ENCODE data around the gene HPCAL1. TPM values are rescaled to one million over a fixed set of nuclear protein-coding genes. Genes with fewer than 3 reads are reported as not detected.

HPCAL1 gene
- total and polyA plus RNA-seq, 7 experiments from 2014 or later, result 44.9 to 137 (median 89.2) TPM

DNA sequence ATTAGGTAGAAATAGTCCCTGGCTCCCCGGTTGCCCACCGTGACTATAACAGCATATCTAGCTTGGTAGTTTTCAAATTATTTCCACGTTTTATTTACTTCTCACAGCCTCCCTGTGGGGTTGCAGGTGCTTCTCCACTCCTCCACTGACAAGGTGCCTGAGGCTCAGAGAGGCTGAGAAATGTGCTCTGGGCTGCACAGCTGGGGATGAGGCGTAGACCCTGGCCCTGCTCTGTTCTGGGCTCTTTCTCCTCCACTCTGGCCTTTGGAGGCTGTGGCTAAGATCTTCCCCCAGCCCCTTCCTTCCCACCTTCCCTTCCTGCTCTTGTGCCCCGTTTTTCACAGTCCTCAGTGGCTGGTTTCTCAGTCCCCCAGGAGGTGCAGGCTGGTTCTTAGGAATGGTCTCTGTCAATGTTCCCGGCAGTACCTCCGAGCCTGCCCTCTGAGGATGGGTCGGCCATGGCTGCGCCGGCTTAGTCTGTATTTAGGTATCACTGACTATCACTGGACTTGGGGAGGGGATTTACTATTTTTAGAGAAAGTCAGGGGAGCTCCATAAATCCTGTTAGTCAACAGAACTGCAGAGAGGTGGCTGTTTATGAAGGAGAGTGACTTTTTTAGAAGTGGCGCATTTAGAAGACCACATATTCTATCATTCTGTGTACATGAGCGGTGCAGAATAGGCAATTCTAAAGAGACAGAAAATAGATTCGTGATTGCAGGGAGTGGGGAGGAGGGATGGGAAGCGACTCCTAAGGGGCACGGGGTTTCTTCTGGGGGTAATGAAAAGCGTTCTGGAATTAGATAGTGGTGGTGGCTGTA lies 35.0 kb downstream of the HPCAL1 start:
- ATAC-seq (no peak), DNase-seq (no peak)
- Mint-ChIP-seq H3K4me1 (peaks cover 23 to 89% (median 80%) of the 10 kb centered on the region in 7 donors), H3K9me3 (peaks cover 0 to 5% (median 0%) of the 10 kb centered on the region in 11 donors), H3K4me3 (peak overlapping the region in 2 of 10 donors; percentile 24 to 30), H3K36me3 (peaks cover 0 to 27% (median 24%) of the 10 kb centered on the region in 5 donors), H3K27ac (peak overlapping the region in 4 of 9 donors; percentile 44 to 63 (median 50)), H3K27me3 (no peaks in the 10 kb centered on the region)
- Histone ChIP-seq H3K9me3 (ENCODE audit: control insufficient read depth in 2 of 3, low read length in 3 of 3) (peaks cover 0 to 6% (median 5%) of the 10 kb centered on the region in 3 experiments), H3K27me3 (ENCODE audit: control insufficient read depth in 2 of 2, insufficient read depth in 2 of 2, low read length in 2 of 2) (no peaks in the 10 kb centered on the region), H3K27ac (ENCODE audit: low read depth, low read length) (no peak overlapping the region), H3K4me1 (ENCODE audit: control insufficient read depth in 2 of 2, insufficient read depth in 2 of 2, low read length in 2 of 2) (peaks cover 10 to 36% of the 10 kb centered on the region in 2 donors), H3K36me3 (ENCODE audit: control insufficient read depth in 2 of 3, insufficient read depth in 3 of 3, low read length in 3 of 3) (peaks cover 0 to 6% (median 0%) of the 10 kb centered on the region in 3 experiments), H3K4me3 (ENCODE audit: low read length) (no peak overlapping the region)
- POLR2A ChIA-PET, result interaction anchor here (2.8 kb wide), 1 partner anchor 34 kb away, joined by 10 read pairs; the partner anchor contains the start of gene HPCAL1
- CTCF ChIA-PET, result interaction anchor here (1.0 kb wide), 1 partner anchor 34 kb away, joined by 3 read pairs; no protein-coding TSS in a partner anchor
- intact Hi-C loops (cut with micrococcal nuclease), result loop anchor here in 1 of 2 donors (10.0 kb wide), 1 partner anchor 213 kb away; the partner anchor contains the start of gene RRM2

DNA sequence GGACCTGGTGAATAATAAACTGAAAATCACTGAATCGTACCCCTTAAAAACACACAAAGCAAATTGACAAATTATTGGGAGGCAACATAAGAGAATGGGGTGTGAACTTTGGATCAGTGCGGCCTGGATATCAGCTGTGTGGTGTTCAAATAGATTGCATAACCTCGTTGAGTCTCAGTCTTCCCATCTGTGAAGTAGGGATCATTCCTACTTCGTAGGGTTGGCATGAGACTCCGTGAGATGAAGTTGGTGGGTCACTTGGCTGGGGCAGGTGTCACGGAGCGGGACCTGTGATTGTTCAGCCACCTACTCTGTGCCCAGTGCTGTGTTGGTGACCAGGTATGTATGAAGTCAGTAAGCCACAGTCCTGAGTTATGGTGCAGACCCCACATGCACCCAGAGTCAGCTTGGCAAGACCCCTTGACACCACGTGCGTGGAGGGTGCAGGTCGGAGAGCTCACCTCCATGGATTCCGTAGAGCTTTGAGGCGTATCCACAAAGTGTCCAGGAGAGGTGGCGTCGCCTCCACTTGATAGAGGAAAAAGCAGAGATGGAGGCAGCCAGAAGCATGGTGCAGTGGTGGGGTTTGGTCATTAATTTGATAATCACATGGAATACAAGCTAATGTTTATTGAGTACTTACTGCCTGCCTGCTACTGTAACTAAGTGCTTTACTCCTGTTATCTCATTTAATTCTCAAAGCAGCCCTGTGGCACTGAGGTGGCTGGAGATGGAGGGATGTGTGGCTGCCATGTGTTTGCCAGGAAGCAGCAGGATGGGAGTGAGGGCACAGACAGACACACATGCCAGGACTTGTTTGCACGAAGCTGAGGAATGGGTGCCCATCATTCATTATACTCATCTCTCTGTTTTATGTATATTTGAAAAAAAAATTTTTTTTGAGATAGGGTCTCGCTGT lies 35.8 kb downstream of the HPCAL1 start:
- peaks cover 0 to 26% (median 24%) of the 10 kb centered on the region in 5 donors for H3K36me3 Mint-ChIP-seq
- peak overlapping the region in 8 of 10 donors; percentile 11 to 62 (median 36) for H3K4me3 Mint-ChIP-seq
- CTCF ChIA-PET, result interaction anchor here (0.6 kb wide), 1 partner anchor 14 kb away, joined by 5 read pairs; no protein-coding TSS in a partner anchor
- Histone ChIP-seq H3K27me3 (ENCODE audit: control insufficient read depth in 2 of 2, insufficient read depth in 2 of 2, low read length in 2 of 2) (no peaks in the 10 kb centered on the region), H3K4me1 (ENCODE audit: control insufficient read depth in 2 of 2, insufficient read depth in 2 of 2, low read length in 2 of 2) (peaks cover 10 to 34% of the 10 kb centered on the region in 2 donors), H3K9me3 (ENCODE audit: control insufficient read depth in 2 of 3, low read length in 3 of 3) (peaks cover 0 to 6% (median 5%) of the 10 kb centered on the region in 3 experiments), H3K27ac (ENCODE audit: low read depth, low read length) (no peak overlapping the region), H3K4me3 (ENCODE audit: low read length) (no peak overlapping the region), H3K36me3 (ENCODE audit: control insufficient read depth in 2 of 3, insufficient read depth in 3 of 3, low read length in 3 of 3) (peaks cover 0 to 6% (median 0%) of the 10 kb centered on the region in 3 experiments)
- H3K27me3 Mint-ChIP-seq, result no peaks in the 10 kb centered on the region
- ATAC-seq (no peak), DNase-seq (no peak)
- H3K9me3 Mint-ChIP-seq, result peaks cover 0 to 5% (median 0%) of the 10 kb centered on the region in 11 donors
- POLR2A ChIA-PET, result interaction anchor here (0.5 to 2.8 kb wide), 2 partner anchors 35 to 93 kb away, joined by 3 to 10 read pairs; partner anchors contain the start of gene HPCAL1
- peak overlapping the region in 4 of 9 donors; percentile 30 to 86 (median 54) for H3K27ac Mint-ChIP-seq
- peaks cover 20 to 89% (median 80%) of the 10 kb centered on the region in 7 donors for H3K4me1 Mint-ChIP-seq
- intact Hi-C loops (cut with micrococcal nuclease), result loop anchor here in 1 of 2 donors (10.0 kb wide), 1 partner anchor 214 kb away; the partner anchor contains the start of gene RRM2

DNA sequence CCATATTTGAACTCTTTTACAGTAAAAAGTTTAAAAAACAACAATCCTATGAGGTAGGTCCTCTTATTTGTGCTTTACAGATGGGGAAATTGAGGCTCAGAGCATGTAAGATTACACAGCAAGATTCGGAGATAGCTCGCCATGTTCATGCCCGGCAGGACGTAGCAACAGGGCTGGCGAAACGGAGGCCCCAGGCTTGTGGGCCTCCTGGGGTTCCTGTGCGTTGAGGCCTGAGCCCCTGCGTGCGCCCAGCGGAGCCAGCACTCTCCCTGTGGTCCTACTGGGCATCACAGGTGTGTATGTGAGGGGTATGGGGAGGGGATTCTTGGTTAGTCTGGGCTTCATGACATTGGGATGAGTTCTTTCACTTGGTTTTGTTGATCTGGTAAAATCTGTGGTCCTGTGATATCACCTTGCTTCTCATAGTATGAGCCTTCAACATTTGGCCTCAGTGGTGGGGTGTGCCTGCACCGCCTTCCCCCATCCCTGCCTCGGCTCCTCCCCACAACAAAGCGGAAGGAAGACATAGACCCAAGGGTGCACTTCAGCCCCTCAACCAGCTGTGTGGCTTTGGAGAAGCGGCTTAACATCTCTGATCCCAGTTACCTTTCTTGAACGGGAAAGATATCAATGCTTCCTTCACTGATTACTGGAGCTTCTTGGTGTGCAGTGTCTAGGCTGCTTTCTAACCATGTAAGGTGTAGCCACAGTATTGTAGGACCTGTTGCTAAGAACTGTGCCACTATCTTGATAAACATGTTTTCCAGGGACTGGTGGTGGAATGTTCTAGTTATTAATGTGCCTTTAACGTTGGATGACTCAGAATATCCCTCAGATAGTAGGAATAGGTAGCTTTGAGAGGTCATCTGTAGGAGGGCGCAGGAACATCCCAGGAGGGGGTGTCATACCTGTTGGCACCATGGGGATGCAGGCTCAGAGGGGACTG lies 37.2 kb downstream of the HPCAL1 start:
- no peak overlapping the region for H3K27ac ChIP-seq (ENCODE audit: low read depth, low read length)
- ATAC-seq, result no peak
- H3K4me3 ChIP-seq (ENCODE audit: low read length), result no peak overlapping the region
- no peaks in the 10 kb centered on the region for H3K27me3 Mint-ChIP-seq
- H3K4me3 Mint-ChIP-seq, result peak overlapping the region in 8 of 10 donors; percentile 32 to 76 (median 55)
- H3K9me3 ChIP-seq (ENCODE audit: control insufficient read depth in 2 of 3, low read length in 3 of 3), result peaks cover 0 to 5% (median 4%) of the 10 kb centered on the region in 3 experiments
- peaks cover 0 to 6% (median 0%) of the 10 kb centered on the region in 3 experiments for H3K36me3 ChIP-seq (ENCODE audit: control insufficient read depth in 2 of 3, insufficient read depth in 3 of 3, low read length in 3 of 3)
- peaks cover 0 to 3% (median 0%) of the 10 kb centered on the region in 11 donors for H3K9me3 Mint-ChIP-seq
- no peaks in the 10 kb centered on the region for H3K27me3 ChIP-seq (ENCODE audit: control insufficient read depth in 2 of 2, insufficient read depth in 2 of 2, low read length in 2 of 2)
- H3K36me3 Mint-ChIP-seq, result peaks cover 0 to 28% (median 23%) of the 10 kb centered on the region in 5 donors
- ChIA-PET CTCF (interaction anchor here (0.5 to 0.7 kb wide), 2 partner anchors 12 to 460 kb away, joined by 3 read pairs; no protein-coding TSS in a partner anchor), POLR2A (interaction anchor here (0.7 to 2.8 kb wide), 5 partner anchors 9 to 971 kb away, joined by 3 to 10 read pairs (median 3); partner anchors contain the start of gene HPCAL1)
- H3K4me1 ChIP-seq (ENCODE audit: control insufficient read depth in 2 of 2, insufficient read depth in 2 of 2, low read length in 2 of 2), result peaks cover 10 to 44% of the 10 kb centered on the region in 2 donors
- DNase-seq, result no peak
- peaks cover 26 to 92% (median 84%) of the 10 kb centered on the region in 7 donors for H3K4me1 Mint-ChIP-seq
- intact Hi-C loops (cut with micrococcal nuclease), result loop anchor here in 1 of 2 donors (10.0 kb wide), 1 partner anchor 215 kb away; the partner anchor contains the start of gene RRM2
- H3K27ac Mint-ChIP-seq, result peak overlapping the region in 8 of 9 donors; percentile 19 to 76 (median 44)

DNA sequence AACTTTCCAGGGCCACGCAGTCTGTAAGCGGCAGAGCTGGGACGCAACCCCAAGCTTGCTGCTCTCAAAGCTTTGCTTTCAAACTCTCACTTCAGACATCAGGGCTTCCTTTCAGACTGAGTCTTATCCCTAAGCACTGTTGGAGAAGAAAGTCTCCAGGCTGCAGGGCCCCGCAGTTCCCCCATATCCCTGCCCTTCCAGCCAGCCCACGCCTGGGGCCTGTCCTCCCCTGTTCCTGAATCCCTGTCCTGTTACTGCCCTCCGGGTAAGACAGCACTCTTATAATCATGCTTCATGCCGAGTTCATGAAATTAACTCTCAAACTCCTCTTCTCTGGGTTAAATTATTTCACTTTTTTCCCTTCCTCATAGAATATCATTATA lies 37.9 kb downstream of the HPCAL1 start:
- ChIA-PET CTCF (interaction anchor here (0.7 kb wide), 1 partner anchor 13 kb away, joined by 3 read pairs; no protein-coding TSS in a partner anchor), POLR2A (interaction anchor here (0.7 to 2.8 kb wide), 4 partner anchors 9 to 970 kb away, joined by 3 to 10 read pairs (median 4); partner anchors contain the start of gene HPCAL1)
- Mint-ChIP-seq H3K4me3 (peak overlapping the region in 7 of 10 donors; percentile 33 to 76 (median 49)), H3K27me3 (no peaks in the 10 kb centered on the region), H3K9me3 (peaks cover 0 to under 1% (median 0%) of the 10 kb centered on the region in 11 donors), H3K27ac (peak overlapping the region in 6 of 9 donors; percentile 20 to 73 (median 40)), H3K4me1 (peaks cover 27 to 91% (median 82%) of the 10 kb centered on the region in 7 donors), H3K36me3 (peaks cover 0 to 22% (median 17%) of the 10 kb centered on the region in 5 donors)
- Histone ChIP-seq H3K36me3 (ENCODE audit: control insufficient read depth in 2 of 3, insufficient read depth in 3 of 3, low read length in 3 of 3) (peaks cover 0 to under 1% (median 0%) of the 10 kb centered on the region in 3 experiments), H3K27me3 (ENCODE audit: control insufficient read depth in 2 of 2, insufficient read depth in 2 of 2, low read length in 2 of 2) (no peaks in the 10 kb centered on the region), H3K4me3 (ENCODE audit: low read length) (no peak overlapping the region), H3K27ac (ENCODE audit: low read depth, low read length) (no peak overlapping the region), H3K9me3 (ENCODE audit: control insufficient read depth in 2 of 3, low read length in 3 of 3) (no peaks in the 10 kb centered on the region), H3K4me1 (ENCODE audit: control insufficient read depth in 2 of 2, insufficient read depth in 2 of 2, low read length in 2 of 2) (peaks cover 10 to 47% of the 10 kb centered on the region in 2 donors)
- ATAC-seq (no peak), DNase-seq (no peak)
- intact Hi-C loops (cut with micrococcal nuclease), result no loop called here

DNA sequence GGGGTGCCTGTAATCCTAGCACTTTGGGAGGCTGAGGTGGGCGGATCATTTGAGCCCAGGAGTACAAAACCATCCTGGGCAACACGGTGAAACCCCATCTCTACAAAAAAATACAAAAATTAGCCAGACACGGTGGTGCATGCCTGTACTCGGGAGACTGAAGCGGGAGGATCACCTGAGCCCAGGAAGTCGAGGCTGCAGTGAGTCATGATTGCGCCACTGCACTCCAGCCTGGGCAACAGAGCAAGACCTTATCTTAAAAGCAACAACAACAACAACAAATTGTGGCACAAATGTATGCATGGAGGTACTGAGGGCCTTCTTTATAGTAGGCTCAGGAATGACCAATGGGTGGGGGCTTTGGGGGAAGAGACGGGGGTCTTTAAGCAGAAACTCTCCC lies 38.5 kb downstream of the HPCAL1 start:
- Mint-ChIP-seq H3K9me3 (no peaks in the 10 kb centered on the region), H3K36me3 (peaks cover 0 to 20% (median 14%) of the 10 kb centered on the region in 5 donors), H3K27me3 (no peaks in the 10 kb centered on the region), H3K4me1 (peaks cover 31 to 92% (median 82%) of the 10 kb centered on the region in 7 donors), H3K4me3 (peak overlapping the region in 5 of 10 donors; percentile 33 to 58 (median 49)), H3K27ac (peak overlapping the region in 5 of 9 donors; percentile 23 to 73 (median 60))
- Histone ChIP-seq H3K27me3 (ENCODE audit: control insufficient read depth in 2 of 2, insufficient read depth in 2 of 2, low read length in 2 of 2) (no peaks in the 10 kb centered on the region), H3K27ac (ENCODE audit: low read depth, low read length) (no peak overlapping the region), H3K9me3 (ENCODE audit: control insufficient read depth in 2 of 3, low read length in 3 of 3) (no peaks in the 10 kb centered on the region), H3K4me3 (ENCODE audit: low read length) (no peak overlapping the region), H3K36me3 (ENCODE audit: control insufficient read depth in 2 of 3, insufficient read depth in 3 of 3, low read length in 3 of 3) (no peaks in the 10 kb centered on the region), H3K4me1 (ENCODE audit: control insufficient read depth in 2 of 2, insufficient read depth in 2 of 2, low read length in 2 of 2) (peaks cover 10 to 52% of the 10 kb centered on the region in 2 donors)
- ATAC-seq, result no peak
- intact Hi-C loops (cut with micrococcal nuclease), result loop anchor here in 1 of 2 donors (1.0 kb wide), 1 partner anchor 10 kb away; no protein-coding TSS in a partner anchor
- ChIA-PET CTCF (no interaction called here), POLR2A (interaction anchor here (0.7 kb wide), 1 partner anchor 34 kb away, joined by 5 read pairs; no protein-coding TSS in a partner anchor)
- DNase-seq, result no peak
